ENCODE results near the gene CTBP2. TPM values are rescaled to one million over a fixed set of nuclear protein-coding genes. Genes with fewer than 3 reads are reported as not detected.
"Not testable (repeated sequence)": the region's sequence is repeated elsewhere in the genome, so short reads cannot be mapped to it uniquely, and the experiment has no call there.

Gene CTBP2
- total and polyA plus RNA-seq, 8 donors: 21.3 to 169 (median 61.6) TPM

- Histone ChIP-seq H3K27ac (no peak overlapping the region), H3K36me3 (no peaks in the 10 kb centered on the region), H3K4me3 (no peak overlapping the region), H3K4me1 (no peaks in the 10 kb centered on the region), H3K27me3 (no peaks in the 10 kb centered on the region), H3K9me3 (no peaks in the 10 kb centered on the region)
- 63 to 77% (median 73%) methylated on average over 6 of the region's 6 CpGs for WGBS, 5 donors
- DNase-seq: no peak
- TF ChIP-seq POLR2AphosphoS5 (IDR thresholded peaks at IDR 0.05): no peak
- no peak for TF ChIP-seq EP300 (IDR thresholded peaks at IDR 0.05)
- no peak for TF ChIP-seq CTCF (IDR thresholded peaks at IDR 0.05)
- TF ChIP-seq POLR2A (IDR thresholded peaks at IDR 0.05): no peak
- intact Hi-C loops (cut with DNase I; ENCODE audit: low total_unique reads): no loop called here
Measured at GRCh38 chr10:125190414-125190813, 30.1 kb upstream of the CTBP2 start.

DNA sequence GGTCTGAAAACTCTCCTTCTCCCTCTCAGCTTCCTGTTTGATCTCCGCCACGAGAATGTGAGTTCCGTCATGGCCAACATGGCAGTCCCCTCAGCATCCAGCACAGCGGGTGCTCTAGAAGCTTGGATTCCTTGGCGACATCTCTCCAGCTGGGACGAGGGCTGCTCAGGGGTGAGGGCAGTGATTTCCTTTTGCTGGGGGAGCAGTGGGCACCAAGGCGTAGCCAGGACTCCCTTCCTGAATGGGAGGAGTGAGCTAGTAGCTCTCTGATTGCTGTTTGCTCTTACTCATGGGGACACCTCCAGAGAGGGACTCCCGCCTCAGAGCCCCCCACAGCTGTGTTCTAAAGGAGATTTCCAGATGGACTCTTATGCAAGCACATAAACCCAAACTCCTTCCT, 28.8 kb upstream of the CTBP2 start:
- intact Hi-C loops (cut with DNase I; ENCODE audit: low total_unique reads): no loop called here
- Histone ChIP-seq H3K4me3 (no peak overlapping the region), H3K27me3 (no peaks in the 10 kb centered on the region), H3K9me3 (no peaks in the 10 kb centered on the region), H3K27ac (no peak overlapping the region), H3K36me3 (no peaks in the 10 kb centered on the region), H3K4me1 (no peaks in the 10 kb centered on the region)
- TF ChIP-seq CTCF (IDR thresholded peaks at IDR 0.05): no peak
- no peak for TF ChIP-seq POLR2A (IDR thresholded peaks at IDR 0.05)
- TF ChIP-seq POLR2AphosphoS5 (IDR thresholded peaks at IDR 0.05): no peak
- TF ChIP-seq EP300 (IDR thresholded peaks at IDR 0.05): no peak
- WGBS, 5 donors: 84 to 93% (median 87%) methylated on average over 8 of the region's 8 CpGs
- DNase-seq: no peak

DNA sequence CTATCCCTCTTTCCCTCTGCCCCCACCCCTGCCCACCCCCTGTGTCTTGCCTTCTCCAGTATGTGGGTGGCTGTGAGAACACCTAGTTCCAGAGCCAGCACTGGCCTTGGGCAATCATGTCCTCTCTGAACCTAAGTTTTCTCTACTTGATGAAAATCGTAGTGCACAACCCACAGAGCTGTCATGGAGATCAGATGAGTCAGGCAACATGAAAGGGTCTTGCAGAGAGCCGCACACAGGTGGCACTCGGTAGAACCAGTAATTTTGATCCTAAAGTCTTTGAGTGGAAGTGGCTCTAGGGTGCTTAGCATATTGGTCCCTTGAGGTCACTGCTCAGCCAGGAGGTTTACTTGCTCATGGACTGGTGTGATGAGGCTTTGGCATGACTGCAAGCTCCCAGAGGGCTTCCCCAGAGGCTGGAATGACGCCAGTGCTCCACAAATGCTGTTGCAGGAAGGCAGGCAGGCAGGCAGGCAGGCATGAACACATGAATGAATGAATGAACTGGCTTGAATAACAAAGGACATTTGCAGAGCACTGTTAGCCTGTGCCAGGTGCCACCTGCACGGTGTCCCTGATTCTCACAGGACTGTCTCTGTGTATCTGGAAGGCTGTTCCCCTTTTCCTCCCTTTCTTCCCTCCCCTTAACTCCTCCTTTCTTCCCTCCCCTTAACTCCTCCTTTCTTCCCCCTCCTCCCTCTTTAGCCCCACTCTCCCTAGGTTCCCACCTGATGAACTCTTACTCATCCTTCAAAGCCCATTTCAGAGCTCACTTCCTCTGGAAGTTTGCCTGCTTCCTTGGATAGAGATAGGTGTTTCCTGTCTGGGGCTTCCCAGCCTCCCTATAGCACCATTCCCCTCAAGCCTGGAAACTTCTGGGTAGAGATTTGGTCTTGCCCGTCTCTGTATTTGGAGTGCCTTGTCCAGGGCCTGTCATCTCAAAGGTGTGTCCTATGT, 27.2 kb upstream of the CTBP2 start:
- Histone ChIP-seq H3K4me1 (no peaks in the 10 kb centered on the region), H3K27me3 (no peaks in the 10 kb centered on the region), H3K4me3 (no peak overlapping the region), H3K27ac (no peak overlapping the region), H3K9me3 (peaks cover 0 to 5% (median 0%) of the 10 kb centered on the region in 4 donors), H3K36me3 (no peaks in the 10 kb centered on the region)
- WGBS, 5 donors: 84 to 88% (median 85%) methylated on average over 6 of the region's 6 CpGs
- DNase-seq: no peak
- TF ChIP-seq CTCF (IDR thresholded peaks at IDR 0.05) (no peak), POLR2A (IDR thresholded peaks at IDR 0.05) (no peak), EP300 (IDR thresholded peaks at IDR 0.05) (no peak), POLR2AphosphoS5 (IDR thresholded peaks at IDR 0.05) (no peak)
- intact Hi-C loops (cut with DNase I; ENCODE audit: low total_unique reads): no loop called here

DNA sequence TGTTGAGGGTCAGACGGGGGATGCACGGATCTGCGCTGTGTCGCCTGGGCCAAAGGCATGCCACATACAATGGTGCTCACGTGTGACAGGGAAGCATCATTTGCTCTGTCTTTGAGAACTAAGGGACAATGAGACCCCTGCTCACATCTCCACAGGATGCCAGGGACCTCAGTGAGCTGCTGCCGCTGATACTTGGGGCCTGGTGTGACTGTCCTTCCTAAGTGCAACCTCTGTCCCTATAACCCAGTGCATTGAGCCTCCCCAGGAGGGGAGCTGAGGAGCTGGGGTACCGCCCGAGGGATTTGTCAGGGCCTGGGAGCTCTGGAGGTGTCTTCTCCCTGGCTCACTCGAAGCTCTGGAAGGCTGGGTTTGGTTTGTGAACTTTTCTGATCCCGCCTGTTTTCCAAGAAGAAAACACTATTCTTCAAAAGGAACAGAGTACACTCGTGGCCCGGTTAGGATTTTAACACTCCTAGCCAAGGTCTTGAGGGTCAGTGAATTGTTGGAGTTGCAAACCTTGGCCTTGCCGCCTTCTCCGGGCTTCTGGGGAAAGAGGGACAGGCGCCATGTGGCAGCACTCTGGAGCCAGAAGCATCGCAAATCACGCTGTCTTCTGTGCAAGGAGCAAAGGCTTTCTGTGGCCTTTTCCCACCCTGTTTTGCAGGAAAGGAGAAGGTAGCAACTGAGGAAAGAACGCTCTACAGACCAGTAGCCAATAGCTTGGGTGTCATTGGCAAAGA, 26.2 kb upstream of the CTBP2 start:
- DNase-seq: no peak
- intact Hi-C loops (cut with DNase I; ENCODE audit: low total_unique reads): no loop called here
- H3K4me1 ChIP-seq: no peaks in the 10 kb centered on the region
- peaks cover 0 to 5% (median 0%) of the 10 kb centered on the region in 4 donors for H3K9me3 ChIP-seq
- no peak for TF ChIP-seq CTCF (IDR thresholded peaks at IDR 0.05)
- no peak for TF ChIP-seq POLR2AphosphoS5 (IDR thresholded peaks at IDR 0.05)
- TF ChIP-seq EP300 (IDR thresholded peaks at IDR 0.05): no peak
- no peak for TF ChIP-seq POLR2A (IDR thresholded peaks at IDR 0.05)
- H3K36me3 ChIP-seq: no peaks in the 10 kb centered on the region
- H3K27ac ChIP-seq: no peak overlapping the region
- WGBS, 5 donors: 83 to 88% (median 86%) methylated on average over 18 of the region's 18 CpGs
- no peak overlapping the region for H3K4me3 ChIP-seq
- no peaks in the 10 kb centered on the region for H3K27me3 ChIP-seq

GRCh38 chr10:125179107-125179506, 18.7 kb upstream of the CTBP2 start:
- peaks cover 0 to 10% (median 0%) of the 10 kb centered on the region in 3 donors for H3K27me3 ChIP-seq
- intact Hi-C loops (cut with DNase I; ENCODE audit: low total_unique reads); H3K9me3 ChIP-seq; H3K4me3 ChIP-seq; DNase-seq; H3K36me3 ChIP-seq; H3K4me1 ChIP-seq; H3K27ac ChIP-seq: not testable (repeated sequence)
- WGBS, 5 donors: 87 to 100% (median 91%) methylated on average over 2 to 3 of the region's 3 CpGs

All from stomach (tissue), 9 donors.